ENCODE data around the gene SDCBP2. TPM values are rescaled to one million over a fixed set of nuclear protein-coding genes. Genes with fewer than 3 reads are reported as not detected.

Gene SDCBP2
- total and polyA plus RNA-seq, 2 experiments from 2014 or later = 3.2 to 5.3 TPM

DNA sequence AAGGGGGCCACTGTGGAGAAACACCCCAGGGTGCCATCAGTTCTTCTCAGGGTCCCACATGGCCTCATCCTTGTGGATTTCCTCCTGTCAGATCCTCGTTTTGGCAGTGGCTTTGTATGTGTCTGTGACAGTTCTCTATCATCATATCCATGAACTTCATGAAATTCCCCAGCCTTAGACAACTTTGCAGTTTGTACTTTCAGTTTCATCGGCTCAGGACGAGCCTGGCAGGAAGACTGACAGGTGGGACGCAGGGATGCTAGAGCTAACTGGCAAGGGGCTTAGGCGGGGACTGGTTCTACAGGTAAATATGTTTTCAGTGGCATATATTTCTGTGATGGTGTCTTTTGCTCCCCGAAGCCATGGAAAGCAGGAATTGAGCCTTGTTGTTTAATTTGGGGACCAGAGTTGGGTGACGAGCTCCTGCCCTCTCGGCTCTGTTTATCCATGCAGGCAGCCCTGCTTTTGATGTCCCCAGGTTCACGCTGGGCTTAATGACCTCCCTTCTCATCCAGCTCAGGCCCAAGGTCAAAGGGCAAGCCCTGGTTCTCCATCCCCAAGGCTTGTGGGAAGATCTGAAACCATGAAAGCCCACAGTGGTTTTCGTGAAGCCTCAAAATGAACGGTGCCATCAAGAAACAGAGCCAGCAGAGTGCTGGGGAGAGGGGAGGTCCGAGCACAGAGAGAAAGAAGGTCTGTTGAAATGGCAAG, 11.2 kb downstream of the SDCBP2 start:
- no peaks in the 10 kb centered on the region for H4K20me1 ChIP-seq (replicated peaks; ENCODE audit: insufficient read depth)
- H3K4me2 ChIP-seq = no peak overlapping the region
- peaks cover 6% of the 10 kb centered on the region for H3K27me3 Mint-ChIP-seq (ENCODE audit: insufficient read depth, low read depth, poor library complexity)
- DNase-seq (ENCODE audit: low spot score) (no peak), ATAC-seq (no peak)
- no peaks in the 10 kb centered on the region for H3K9me2 ChIP-seq (ENCODE audit: insufficient read depth)
- no peak overlapping the region for H3K27ac ChIP-seq (ENCODE audit: low read depth)
- H3K4me3 Mint-ChIP-seq = no peak overlapping the region
- no peaks in the 10 kb centered on the region for H3K36me3 ChIP-seq (ENCODE audit: insufficient read depth)
- H3K4me1 Mint-ChIP-seq = 0 out of 3 replicates have a peak, but pooled peaks cover 4% of the 10 kb centered on the region
- H3K4me1 ChIP-seq (ENCODE audit: insufficient read depth) = no peaks in the 10 kb centered on the region
- no peaks in the 10 kb centered on the region for H3K9me3 Mint-ChIP-seq
- TF ChIP-seq POLR2AphosphoS5 (IDR thresholded peaks at IDR 0.05; ENCODE audit: low read depth) (no peak), JUNB (IDR thresholded peaks at IDR 0.05; ENCODE audit: unreplicated experiment) (no peak)
- TF ChIP-seq, protein P1, sequence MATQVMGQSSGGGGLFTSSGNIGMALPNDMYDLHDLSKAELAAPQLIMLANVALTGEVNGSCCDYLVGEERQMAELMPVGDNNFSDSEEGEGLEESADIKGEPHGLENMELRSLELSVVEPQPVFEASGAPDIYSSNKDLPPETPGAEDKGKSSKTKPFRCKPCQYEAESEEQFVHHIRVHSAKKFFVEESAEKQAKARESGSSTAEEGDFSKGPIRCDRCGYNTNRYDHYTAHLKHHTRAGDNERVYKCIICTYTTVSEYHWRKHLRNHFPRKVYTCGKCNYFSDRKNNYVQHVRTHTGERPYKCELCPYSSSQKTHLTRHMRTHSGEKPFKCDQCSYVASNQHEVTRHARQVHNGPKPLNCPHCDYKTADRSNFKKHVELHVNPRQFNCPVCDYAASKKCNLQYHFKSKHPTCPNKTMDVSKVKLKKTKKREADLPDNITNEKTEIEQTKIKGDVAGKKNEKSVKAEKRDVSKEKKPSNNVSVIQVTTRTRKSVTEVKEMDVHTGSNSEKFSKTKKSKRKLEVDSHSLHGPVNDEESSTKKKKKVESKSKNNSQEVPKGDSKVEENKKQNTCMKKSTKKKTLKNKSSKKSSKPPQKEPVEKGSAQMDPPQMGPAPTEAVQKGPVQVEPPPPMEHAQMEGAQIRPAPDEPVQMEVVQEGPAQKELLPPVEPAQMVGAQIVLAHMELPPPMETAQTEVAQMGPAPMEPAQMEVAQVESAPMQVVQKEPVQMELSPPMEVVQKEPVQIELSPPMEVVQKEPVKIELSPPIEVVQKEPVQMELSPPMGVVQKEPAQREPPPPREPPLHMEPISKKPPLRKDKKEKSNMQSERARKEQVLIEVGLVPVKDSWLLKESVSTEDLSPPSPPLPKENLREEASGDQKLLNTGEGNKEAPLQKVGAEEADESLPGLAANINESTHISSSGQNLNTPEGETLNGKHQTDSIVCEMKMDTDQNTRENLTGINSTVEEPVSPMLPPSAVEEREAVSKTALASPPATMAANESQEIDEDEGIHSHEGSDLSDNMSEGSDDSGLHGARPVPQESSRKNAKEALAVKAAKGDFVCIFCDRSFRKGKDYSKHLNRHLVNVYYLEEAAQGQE (IDR thresholded peaks at IDR 0.05; ENCODE audit: unreplicated experiment) = no peak
- no peaks in the 10 kb centered on the region for H3K36me3 Mint-ChIP-seq (ENCODE audit: low read depth)
- peaks cover 7% of the 10 kb centered on the region; the same call in 1 of the 2 replicates for H3K27me3 ChIP-seq (ENCODE audit: insufficient read depth)
- no peaks in the 10 kb centered on the region for H3F3A ChIP-seq (replicated peaks; ENCODE audit: low read depth)
- no peaks in the 10 kb centered on the region for H3K79me2 ChIP-seq (replicated peaks; ENCODE audit: insufficient read depth)
- no peak overlapping the region for H3K27ac Mint-ChIP-seq
- no peak overlapping the region for H2AFZ ChIP-seq
- no peak overlapping the region for H3K4me3 ChIP-seq

DNA sequence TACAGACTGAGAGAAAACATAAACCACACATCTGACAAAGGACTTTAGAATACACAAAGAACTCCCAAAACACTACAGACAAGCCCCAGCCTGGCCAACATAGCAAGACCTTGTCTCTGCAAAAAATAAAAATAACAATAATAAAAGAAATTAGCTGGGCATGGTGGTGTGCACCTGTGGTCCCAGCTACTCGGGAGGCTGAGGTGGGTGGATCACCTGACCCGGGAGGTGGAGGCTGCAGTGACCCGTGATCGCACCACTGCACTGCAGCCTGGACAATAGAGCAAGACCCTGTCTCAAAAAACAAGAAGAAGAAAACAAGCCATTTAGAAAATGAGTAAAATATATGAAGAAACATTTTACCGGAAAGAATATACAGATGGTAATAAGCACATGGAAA, 13.1 kb downstream of the SDCBP2 start:
- no peak for DNase-seq (ENCODE audit: low spot score)
- H3K9me3 Mint-ChIP-seq = no peaks in the 10 kb centered on the region
- no peaks in the 10 kb centered on the region for H3K4me1 ChIP-seq (ENCODE audit: insufficient read depth)
- TF ChIP-seq POLR2AphosphoS5 (IDR thresholded peaks at IDR 0.05; ENCODE audit: low read depth) (no peak), JUNB (IDR thresholded peaks at IDR 0.05; ENCODE audit: unreplicated experiment) (no peak), EZH2 (IDR thresholded peaks at IDR 0.05; ENCODE audit: low read depth, unreplicated experiment) (no peak), STAT1 (IDR thresholded peaks at IDR 0.05; ENCODE audit: unreplicated experiment) (no peak)
- TF ChIP-seq, protein P2, sequence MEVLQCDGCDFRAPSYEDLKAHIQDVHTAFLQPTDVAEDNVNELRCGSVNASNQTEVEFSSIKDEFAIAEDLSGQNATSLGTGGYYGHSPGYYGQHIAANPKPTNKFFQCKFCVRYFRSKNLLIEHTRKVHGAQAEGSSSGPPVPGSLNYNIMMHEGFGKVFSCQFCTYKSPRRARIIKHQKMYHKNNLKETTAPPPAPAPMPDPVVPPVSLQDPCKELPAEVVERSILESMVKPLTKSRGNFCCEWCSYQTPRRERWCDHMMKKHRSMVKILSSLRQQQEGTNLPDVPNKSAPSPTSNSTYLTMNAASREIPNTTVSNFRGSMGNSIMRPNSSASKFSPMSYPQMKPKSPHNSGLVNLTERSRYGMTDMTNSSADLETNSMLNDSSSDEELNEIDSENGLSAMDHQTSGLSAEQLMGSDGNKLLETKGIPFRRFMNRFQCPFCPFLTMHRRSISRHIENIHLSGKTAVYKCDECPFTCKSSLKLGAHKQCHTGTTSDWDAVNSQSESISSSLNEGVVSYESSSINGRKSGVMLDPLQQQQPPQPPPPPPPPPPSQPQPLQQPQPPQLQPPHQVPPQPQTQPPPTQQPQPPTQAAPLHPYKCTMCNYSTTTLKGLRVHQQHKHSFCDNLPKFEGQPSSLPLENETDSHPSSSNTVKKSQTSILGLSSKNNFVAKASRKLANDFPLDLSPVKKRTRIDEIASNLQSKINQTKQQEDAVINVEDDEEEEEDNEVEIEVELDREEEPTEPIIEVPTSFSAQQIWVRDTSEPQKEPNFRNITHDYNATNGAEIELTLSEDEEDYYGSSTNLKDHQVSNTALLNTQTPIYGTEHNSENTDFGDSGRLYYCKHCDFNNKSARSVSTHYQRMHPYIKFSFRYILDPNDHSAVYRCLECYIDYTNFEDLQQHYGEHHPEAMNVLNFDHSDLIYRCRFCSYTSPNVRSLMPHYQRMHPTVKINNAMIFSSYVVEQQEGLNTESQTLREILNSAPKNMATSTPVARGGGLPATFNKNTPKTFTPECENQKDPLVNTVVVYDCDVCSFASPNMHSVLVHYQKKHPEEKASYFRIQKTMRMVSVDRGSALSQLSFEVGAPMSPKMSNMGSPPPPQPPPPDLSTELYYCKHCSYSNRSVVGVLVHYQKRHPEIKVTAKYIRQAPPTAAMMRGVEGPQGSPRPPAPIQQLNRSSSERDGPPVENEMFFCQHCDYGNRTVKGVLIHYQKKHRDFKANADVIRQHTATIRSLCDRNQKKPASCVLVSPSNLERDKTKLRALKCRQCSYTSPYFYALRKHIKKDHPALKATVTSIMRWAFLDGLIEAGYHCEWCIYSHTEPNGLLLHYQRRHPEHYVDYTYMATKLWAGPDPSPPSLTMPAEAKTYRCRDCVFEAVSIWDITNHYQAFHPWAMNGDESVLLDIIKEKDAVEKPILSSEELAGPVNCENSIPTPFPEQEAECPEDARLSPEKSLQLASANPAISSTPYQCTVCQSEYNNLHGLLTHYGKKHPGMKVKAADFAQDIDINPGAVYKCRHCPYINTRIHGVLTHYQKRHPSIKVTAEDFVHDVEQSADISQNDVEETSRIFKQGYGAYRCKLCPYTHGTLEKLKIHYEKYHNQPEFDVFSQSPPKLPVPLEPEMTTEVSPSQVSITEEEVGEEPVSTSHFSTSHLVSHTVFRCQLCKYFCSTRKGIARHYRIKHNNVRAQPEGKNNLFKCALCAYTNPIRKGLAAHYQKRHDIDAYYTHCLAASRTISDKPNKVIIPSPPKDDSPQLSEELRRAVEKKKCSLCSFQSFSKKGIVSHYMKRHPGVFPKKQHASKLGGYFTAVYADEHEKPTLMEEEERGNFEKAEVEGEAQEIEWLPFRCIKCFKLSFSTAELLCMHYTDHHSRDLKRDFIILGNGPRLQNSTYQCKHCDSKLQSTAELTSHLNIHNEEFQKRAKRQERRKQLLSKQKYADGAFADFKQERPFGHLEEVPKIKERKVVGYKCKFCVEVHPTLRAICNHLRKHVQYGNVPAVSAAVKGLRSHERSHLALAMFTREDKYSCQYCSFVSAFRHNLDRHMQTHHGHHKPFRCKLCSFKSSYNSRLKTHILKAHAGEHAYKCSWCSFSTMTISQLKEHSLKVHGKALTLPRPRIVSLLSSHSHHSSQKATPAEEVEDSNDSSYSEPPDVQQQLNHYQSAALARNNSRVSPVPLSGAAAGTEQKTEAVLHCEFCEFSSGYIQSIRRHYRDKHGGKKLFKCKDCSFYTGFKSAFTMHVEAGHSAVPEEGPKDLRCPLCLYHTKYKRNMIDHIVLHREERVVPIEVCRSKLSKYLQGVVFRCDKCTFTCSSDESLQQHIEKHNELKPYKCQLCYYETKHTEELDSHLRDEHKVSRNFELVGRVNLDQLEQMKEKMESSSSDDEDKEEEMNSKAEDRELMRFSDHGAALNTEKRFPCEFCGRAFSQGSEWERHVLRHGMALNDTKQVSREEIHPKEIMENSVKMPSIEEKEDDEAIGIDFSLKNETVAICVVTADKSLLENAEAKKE (CRISPR knock-in tag; IDR thresholded peaks at IDR 0.05) = no peak
- TF ChIP-seq, protein P1 (IDR thresholded peaks at IDR 0.05; ENCODE audit: unreplicated experiment) = no peak

More for the DNA sequence above, 13.1 kb downstream of the SDCBP2 start:
- H4K20me1 ChIP-seq (replicated peaks; ENCODE audit: insufficient read depth) = no peaks in the 10 kb centered on the region
- Mint-ChIP-seq H3K27me3 (ENCODE audit: insufficient read depth, low read depth, poor library complexity) (peaks cover 1% of the 10 kb centered on the region), H3K4me3 (no peak overlapping the region), H3K36me3 (ENCODE audit: low read depth) (no peaks in the 10 kb centered on the region), H3K4me1 (0 out of 3 replicates have a peak, but pooled peaks cover 4% of the 10 kb centered on the region), H3K27ac (no peak overlapping the region)
- no peaks in the 10 kb centered on the region for H3F3A ChIP-seq (replicated peaks; ENCODE audit: low read depth)
- H3K79me2 ChIP-seq (replicated peaks; ENCODE audit: insufficient read depth) = no peaks in the 10 kb centered on the region
- peaks cover 12% of the 10 kb centered on the region; the same call in 1 of the 2 replicates for H3K27me3 ChIP-seq (ENCODE audit: insufficient read depth)
- no peak overlapping the region for H3K4me2 ChIP-seq
- no peak overlapping the region for H3K27ac ChIP-seq (ENCODE audit: low read depth)
- H3K36me3 ChIP-seq (ENCODE audit: insufficient read depth) = no peaks in the 10 kb centered on the region
- H2AFZ ChIP-seq = no peak overlapping the region
- no peak for ATAC-seq
- no peaks in the 10 kb centered on the region for H3K9me2 ChIP-seq (ENCODE audit: insufficient read depth)
- no peak overlapping the region for H3K4me3 ChIP-seq

Data from GM23338 (cell line).